HCT116 (cell line): Measurements from ENCODE around the gene NOXA1. TPM values are rescaled to one million over a fixed set of nuclear protein-coding genes. Genes with fewer than 3 reads are reported as not detected.

Experiments
- ATAC-seq: fragments of 200-7000 bp; cut with Tn5 transposase; 2 replicates; pipeline ENCODE4 v1.9.1; 2020; ENCODE audit warnings: mild to moderate bottlenecking, moderate library complexity
- BruUV-seq: library from RNA; stranded (reverse); fragments of 400-500 nt; replicated peaks from 2 replicates; lab custom pipeline; 2021; lab: Mats Ljungman, UMichigan
- CTCF ChIA-PET: fragments of 300-600 bp; sonication (Branson Sonifier 250); formaldehyde crosslinking; loops from one replicate; lab custom pipeline; 2021; ENCODE audit warnings: antibody characterized with exemption; lab: Charles Lee
- POLR2A ChIA-PET: fragments of 300-600, 350-600 bp; sonication (Branson Sonifier 250); formaldehyde crosslinking; loops from one replicate; lab custom pipeline; 2021; ENCODE audit warnings: antibody characterized with exemption; lab: Charles Lee
- RAD21 ChIA-PET, 2 experiments: fragments of 300-600 bp; sonication (Branson Sonifier 250); formaldehyde crosslinking; loops; one replicate each; lab custom pipeline; 2023; ENCODE audit warnings: low total read pairs in 2 of 2; ENCODE audit not compliant: uncharacterized antibody in 2 of 2, unreplicated experiment in 2 of 2, low non-redundant PET in 1 of 2; lab: Charles Lee
- DNase-seq: peaks from one replicate; pipeline ENCODE4 v3.0.0-alpha.2; 2010; ENCODE audit warnings: low read depth, low spot score
- H2AFZ ChIP-seq: fragments of 200-600 bp; shearing (Covaris generic), sonication (generic); 2 replicates; pipeline ENCODE4 v1.6.1; 2017; ENCODE audit warnings: low read depth, mixed run types, mixed read lengths, antibody characterized with exemption, low read length; ENCODE audit not compliant: poor library complexity, severe bottlenecking
- H3K27ac ChIP-seq: 2 replicates; pipeline ENCODE4 v1.5.1; 2012; ENCODE audit warnings: low read depth, low read length
- H3K27me3 ChIP-seq: fragments of 200-600 bp; sonication (generic); 2 replicates; pipeline ENCODE4 v1.6.1; 2016; ENCODE audit warnings: mixed run types, low read length, mixed read lengths; ENCODE audit not compliant: insufficient read depth
- H3K36me3 ChIP-seq, 2 experiments: fragments of 200-500 bp in 1 of 2; fragments of 200-600 bp in 1 of 2; sonication (Bioruptor generic) in 1 of 2; sonication (generic) in 1 of 2; 2 replicates each; pipeline versions ENCODE4 v1.5.1 to v1.6.1; 2014 to 2016; ENCODE audit warnings: low read length in 2 of 2, inconsistent platforms in 1 of 2, mixed read lengths in 1 of 2, mixed run types in 1 of 2; ENCODE audit not compliant: insufficient read depth in 2 of 2, control insufficient read depth in 1 of 2
- H3K4me1 ChIP-seq, 2 experiments: fragments of 200-600 bp in 1 of 2; sonication (generic) in 1 of 2; 2 replicates each; pipeline versions ENCODE4 v1.5.1 to v1.6.1; 2012 to 2017; ENCODE audit warnings: low read length in 2 of 2, inconsistent platforms in 1 of 2, mild to moderate bottlenecking in 1 of 2, mixed read lengths in 1 of 2, mixed run types in 1 of 2, moderate library complexity in 1 of 2; ENCODE audit not compliant: insufficient read depth in 2 of 2, control insufficient read depth in 1 of 2
- H3K4me2 ChIP-seq: fragments of 200-600 bp; sonication (generic); 2 replicates; pipeline ENCODE4 v1.6.1; 2017; ENCODE audit warnings: mixed run types, low read length, mixed read lengths
- H3K4me3 ChIP-seq, 2 experiments: fragments of 200-600 bp in 1 of 2; sonication (generic) in 1 of 2; replicated peaks in 1 of 2; 2 replicates each; pipeline ENCODE4 v1.5.1; 2011 to 2016; ENCODE audit warnings: low read length in 2 of 2, control low read depth in 1 of 2, low read depth in 1 of 2, mild to moderate bottlenecking in 1 of 2, mixed read lengths in 1 of 2, mixed run types in 1 of 2
- H3K79me2 ChIP-seq: fragments of 200-600 bp; sonication (generic); 2 replicates; pipeline ENCODE4 v1.6.1; 2017; ENCODE audit warnings: mild to moderate bottlenecking, mixed run types, low read length, moderate library complexity, mixed read lengths; ENCODE audit not compliant: insufficient read depth
- H3K9ac ChIP-seq: fragments of 200-600 bp; sonication (generic); 2 replicates; pipeline ENCODE4 v1.6.1; 2016; ENCODE audit warnings: low read length, mixed read lengths
- H3K9me2 ChIP-seq: fragments of 200-600 bp; sonication (generic), shearing (Covaris generic); 2 replicates; pipeline ENCODE4 v1.6.1; 2017; ENCODE audit warnings: mixed run types, mild to moderate bottlenecking, moderate library complexity; ENCODE audit not compliant: insufficient read depth
- H3K9me3 ChIP-seq, 2 experiments: fragments of 200-500 bp in 1 of 2; fragments of 200-600 bp in 1 of 2; sonication (Bioruptor generic) in 1 of 2; sonication (generic) in 1 of 2; 2 replicates each; pipeline ENCODE4 v1.6.1; 2014 to 2017; ENCODE audit warnings: low read length in 2 of 2, mixed read lengths in 2 of 2, inconsistent platforms in 1 of 2, low read depth in 1 of 2, mild to moderate bottlenecking in 1 of 2, mixed run types in 1 of 2, moderate library complexity in 1 of 2; ENCODE audit not compliant: control insufficient read depth in 1 of 2, insufficient read depth in 1 of 2
- H4K20me1 ChIP-seq: fragments of 200-600 bp; sonication (generic), shearing (Covaris generic); 2 replicates; pipeline ENCODE4 v1.6.1; 2017; ENCODE audit warnings: mixed run types, mild to moderate bottlenecking, moderate library complexity; ENCODE audit not compliant: insufficient read depth
- ATF3 ChIP-seq: IDR thresholded peaks from 2 replicates; pipeline ENCODE4 v1.6.1; 2012
- CEBPB ChIP-seq: IDR thresholded peaks from 2 replicates; pipeline ENCODE4 v1.6.1; 2012; ENCODE audit warnings: low read depth
- EZH2 ChIP-seq: fragments of 200-600 bp; sonication (generic); IDR thresholded peaks from 2 replicates; pipeline ENCODE4 v1.6.1; 2017; ENCODE audit warnings: antibody characterized with exemption, mixed run types
- JUND ChIP-seq: IDR thresholded peaks from 2 replicates; pipeline ENCODE4 v1.6.1; 2012
- REST ChIP-seq: IDR thresholded peaks from 2 replicates; pipeline ENCODE4 v1.6.1; 2012; ENCODE audit warnings: low read depth
- SP1 ChIP-seq: IDR thresholded peaks from 2 replicates; pipeline ENCODE4 v1.6.1; 2012; ENCODE audit warnings: low read depth
- ZNF274 ChIP-seq: fragments of 200-500 bp; sonication (Bioruptor generic); IDR thresholded peaks from 2 replicates; pipeline ENCODE4 v1.6.1; 2014; ENCODE audit warnings: mild to moderate bottlenecking, low read depth, low read length, inconsistent platforms
- intact Hi-C: fragments of 100-400 bp; cut with micrococcal nuclease; formaldehyde crosslinking; loops from 2 replicates; pipeline ENCODE4 v1.10.0; 2022
- total RNA-seq: library from RNA; stranded (reverse); gene quantifications from one replicate; pipeline ENCODE4 v1.2.1, GENCODE V29; 2021; ENCODE audit not compliant: unreplicated experiment
- TF ChIP-seq, protein P1 (sequence below): IDR thresholded peaks from 2 replicates; pipeline ENCODE4 v1.6.1; 2011; ENCODE audit warnings: mild to moderate bottlenecking, low read length, moderate library complexity; ENCODE audit not compliant: insufficient replicate concordance; ENCODE audit errors: extremely low read depth

The NOXA1 gene
- total RNA-seq, 1 experiment from 2014 or later = 13.2 TPM

DNA sequence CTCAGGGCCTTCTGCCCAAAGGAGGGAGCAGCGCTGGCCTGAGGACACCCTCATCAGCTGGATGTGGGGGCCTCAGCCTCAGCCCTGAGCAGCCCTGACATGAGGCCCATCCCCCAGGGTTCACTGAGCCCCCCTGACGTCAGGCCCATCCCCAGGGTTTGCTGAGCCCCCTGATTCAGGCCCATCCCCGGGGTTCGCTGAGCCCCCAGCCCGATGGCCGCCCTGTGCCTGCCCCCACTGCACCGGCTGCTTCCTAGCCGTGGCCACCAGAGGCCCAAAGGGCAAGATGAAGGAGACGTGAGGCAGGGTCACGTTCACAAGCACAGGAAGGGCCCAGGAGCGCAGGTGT, 55.4 kb downstream of the NOXA1 start:
- H3K4me3 ChIP-seq = no peak overlapping the region
- TF ChIP-seq ATF3 = no peak
- TF ChIP-seq EZH2 = no peak
- TF ChIP-seq, protein P1, sequence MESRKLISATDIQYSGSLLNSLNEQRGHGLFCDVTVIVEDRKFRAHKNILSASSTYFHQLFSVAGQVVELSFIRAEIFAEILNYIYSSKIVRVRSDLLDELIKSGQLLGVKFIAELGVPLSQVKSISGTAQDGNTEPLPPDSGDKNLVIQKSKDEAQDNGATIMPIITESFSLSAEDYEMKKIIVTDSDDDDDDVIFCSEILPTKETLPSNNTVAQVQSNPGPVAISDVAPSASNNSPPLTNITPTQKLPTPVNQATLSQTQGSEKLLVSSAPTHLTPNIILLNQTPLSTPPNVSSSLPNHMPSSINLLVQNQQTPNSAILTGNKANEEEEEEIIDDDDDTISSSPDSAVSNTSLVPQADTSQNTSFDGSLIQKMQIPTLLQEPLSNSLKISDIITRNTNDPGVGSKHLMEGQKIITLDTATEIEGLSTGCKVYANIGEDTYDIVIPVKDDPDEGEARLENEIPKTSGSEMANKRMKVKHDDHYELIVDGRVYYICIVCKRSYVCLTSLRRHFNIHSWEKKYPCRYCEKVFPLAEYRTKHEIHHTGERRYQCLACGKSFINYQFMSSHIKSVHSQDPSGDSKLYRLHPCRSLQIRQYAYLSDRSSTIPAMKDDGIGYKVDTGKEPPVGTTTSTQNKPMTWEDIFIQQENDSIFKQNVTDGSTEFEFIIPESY = no peak
- TF ChIP-seq CEBPB = no peak
- no peak for TF ChIP-seq REST
- TF ChIP-seq JUND = no peak
- TF ChIP-seq ZNF274 = no peak
- TF ChIP-seq SP1 = no peak
- H4K20me1 ChIP-seq = no peaks in the 10 kb centered on the region
- H3K4me1 ChIP-seq = peaks cover 0 to 6% of the 10 kb centered on the region in 2 experiments; a peak in 1 of 4 replicates
- ATAC-seq (no peak), DNase-seq (no peak)
- H3K9me3 ChIP-seq = peaks cover 4 to 11% of the 10 kb centered on the region in 2 experiments; a peak in 3 of 4 replicates
- POLR2A ChIA-PET = interaction anchor here (0.6 kb wide), 1 partner anchor 206 kb away, joined by 4 read pairs; no protein-coding TSS in a partner anchor
- no TSS peak for BruUV-seq
- H3K27ac ChIP-seq = no peak overlapping the region
- no peaks in the 10 kb centered on the region for H3K79me2 ChIP-seq
- no peaks in the 10 kb centered on the region for H3K9me2 ChIP-seq
- RAD21 ChIA-PET = no interaction called here
- H3K4me2 ChIP-seq = no peak overlapping the region
- no peaks in the 10 kb centered on the region for H3K36me3 ChIP-seq
- H2AFZ ChIP-seq = no peak overlapping the region
- CTCF ChIA-PET = no interaction called here
- H3K9ac ChIP-seq = no peak overlapping the region
- H3K27me3 ChIP-seq = no peaks in the 10 kb centered on the region
- intact Hi-C loops = no loop called here
